Aortic smooth muscle cell (primary cell): ENCODE data around the gene ERFE. TPM values are rescaled to one million over a fixed set of nuclear protein-coding genes. Genes with fewer than 3 reads are reported as not detected.

ENCODE experiments used
- total RNA-seq: library from RNA; depleted of rRNA; stranded (reverse); fragments of >200 nt; gene quantifications from 2 replicates; pipeline ENCODE4 v1.2.3, GENCODE V29; 2014

The ERFE gene, protein sequence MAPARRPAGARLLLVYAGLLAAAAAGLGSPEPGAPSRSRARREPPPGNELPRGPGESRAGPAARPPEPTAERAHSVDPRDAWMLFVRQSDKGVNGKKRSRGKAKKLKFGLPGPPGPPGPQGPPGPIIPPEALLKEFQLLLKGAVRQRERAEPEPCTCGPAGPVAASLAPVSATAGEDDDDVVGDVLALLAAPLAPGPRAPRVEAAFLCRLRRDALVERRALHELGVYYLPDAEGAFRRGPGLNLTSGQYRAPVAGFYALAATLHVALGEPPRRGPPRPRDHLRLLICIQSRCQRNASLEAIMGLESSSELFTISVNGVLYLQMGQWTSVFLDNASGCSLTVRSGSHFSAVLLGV
- total RNA-seq = 0.92 and 0.99 TPM in 2 replicates

DNA sequence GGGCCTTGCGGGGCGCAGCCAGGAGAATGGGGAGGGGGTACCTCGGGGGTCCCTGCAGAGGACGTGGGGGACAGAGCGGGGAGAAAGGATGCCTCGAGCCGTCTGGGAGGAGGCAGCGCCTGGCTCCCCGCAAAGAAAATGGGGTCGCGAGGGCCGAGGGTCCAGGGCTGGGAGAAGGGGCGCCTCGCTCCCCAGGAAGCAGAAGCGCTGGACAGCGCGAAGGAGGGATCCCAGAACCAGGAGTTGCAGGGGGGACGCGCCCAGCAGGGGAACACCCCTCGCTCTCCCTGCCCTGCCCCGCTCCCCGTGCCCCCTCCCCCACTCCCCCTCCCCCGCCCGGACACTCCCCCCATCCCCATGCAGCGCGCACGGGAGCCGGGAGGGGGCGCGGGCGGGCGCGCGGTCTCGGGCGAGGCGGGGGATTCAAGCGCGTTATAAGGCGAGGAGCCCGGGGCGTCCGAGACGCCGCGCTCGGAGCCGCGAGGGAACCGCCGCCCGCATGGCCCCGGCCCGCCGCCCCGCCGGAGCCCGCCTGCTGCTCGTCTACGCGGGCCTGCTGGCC, at the start of gene ERFE:
ERFE (plus strand) TSS at position 462 of the 562 bp plus-strand sequence; CDS start at position 500, 38 bp downstream.

DNA sequence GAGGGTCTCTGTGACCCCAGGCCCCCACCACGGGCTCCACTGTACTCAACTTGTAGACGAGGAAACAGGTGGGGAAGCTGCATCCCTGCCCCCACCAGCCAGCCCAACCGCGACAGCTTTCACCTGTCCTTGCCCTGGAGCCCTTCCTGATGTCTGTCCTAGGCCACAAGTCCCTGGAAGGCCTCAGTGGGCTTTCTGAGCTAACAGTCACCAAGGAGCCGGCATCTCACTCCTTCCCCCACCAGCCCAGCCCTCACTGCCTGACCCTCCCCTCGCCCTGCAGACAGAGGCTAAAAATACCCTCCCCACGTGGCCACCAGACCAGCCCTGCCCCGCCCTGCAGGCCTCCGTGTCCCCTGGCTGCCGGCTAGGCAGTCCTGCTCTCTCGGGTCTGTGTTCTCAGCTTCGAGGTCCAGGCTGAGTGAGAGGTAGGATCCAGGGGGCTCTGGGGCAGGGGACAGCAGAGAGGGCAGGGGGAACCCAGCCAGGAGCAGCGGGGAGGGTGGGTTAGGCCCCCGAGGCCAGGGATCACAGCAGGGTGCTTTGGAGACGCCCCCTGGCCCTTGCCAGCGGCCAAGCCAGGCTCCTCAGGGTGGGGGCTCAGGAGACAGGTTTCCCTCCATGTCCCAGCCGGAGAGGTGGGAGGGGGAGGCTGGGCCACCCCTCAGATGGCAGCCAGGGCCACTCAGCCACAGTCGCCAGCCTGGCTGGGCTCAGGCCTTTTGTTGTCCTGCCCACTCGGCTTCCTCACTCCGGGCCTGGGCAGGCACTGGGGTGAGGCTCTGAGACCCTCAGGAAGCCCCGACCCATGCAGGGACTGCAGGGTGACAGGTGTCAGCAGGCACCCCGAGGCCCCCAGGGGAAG, 20.2 kb upstream of the ERFE start, which contains the start of gene KLHL30:
KLHL30 (plus strand) TSS at position 338 of the 865 bp plus-strand sequence. CDS start 2,087 bp downstream, outside the sequence.

DNA sequence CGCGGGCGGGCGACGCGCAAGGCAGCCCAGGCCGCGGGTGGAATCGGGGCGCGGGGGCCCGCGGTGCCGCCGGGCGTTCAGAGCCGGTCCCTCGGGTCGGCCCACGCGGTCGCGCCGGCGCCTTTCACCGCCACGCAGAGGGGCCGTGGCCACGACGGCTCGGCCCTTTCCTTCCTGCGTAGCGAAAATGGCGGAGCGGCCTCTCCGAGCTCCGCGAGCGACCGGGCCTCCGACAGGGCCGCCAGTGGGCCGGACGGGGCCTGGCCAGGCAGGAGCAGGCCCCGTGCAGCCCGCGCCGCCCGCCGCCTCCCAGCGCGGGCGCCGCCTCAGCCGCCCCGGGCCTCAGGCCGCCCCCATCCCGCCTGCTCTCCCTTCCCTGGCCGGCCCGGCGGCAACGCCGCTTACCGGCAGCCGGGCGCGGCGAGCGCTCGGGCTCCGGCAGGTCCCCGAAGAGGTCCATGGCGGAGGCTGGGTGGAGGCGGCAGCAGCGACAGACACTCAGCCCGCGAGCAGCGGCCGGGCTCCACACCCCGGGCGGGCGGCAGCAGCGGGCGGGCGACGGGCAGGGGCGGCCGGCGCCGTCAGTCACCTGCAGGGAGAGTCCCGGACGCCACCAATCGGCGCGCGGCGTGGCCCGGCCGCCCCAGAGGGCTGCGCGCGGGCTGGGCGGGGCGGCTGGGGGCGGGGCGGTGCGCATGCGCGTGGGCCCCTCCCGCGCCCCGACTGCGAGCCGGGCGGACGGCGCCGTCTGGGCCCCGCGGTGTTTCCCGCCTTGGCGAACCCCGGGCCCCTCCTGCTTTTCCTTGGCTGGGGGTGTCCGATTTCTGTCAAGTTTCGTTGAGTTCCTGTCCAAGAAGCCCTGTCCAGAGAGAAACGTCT, 44.6 kb downstream of the ERFE start, which contains the start of gene ILKAP:
ILKAP (minus strand) TSS at position 602 of the 879 bp plus-strand sequence; CDS start at position 460, 142 bp downstream.

Other genes with a start within 250 kb of the ERFE start
- gene UBE2F, start 192.0 kb upstream of the ERFE start, total RNA-seq = 34.6 and 44.5 TPM in 2 replicates
- gene SCLY, start 98.0 kb upstream of the ERFE start, total RNA-seq = 10.6 and 11.0 TPM in 2 replicates
- gene ESPNL, start 58.6 kb upstream of the ERFE start, total RNA-seq = 0.06 and 0.40 TPM in 2 replicates
- 1.6 and 6.3 TPM in 2 replicates for gene KLHL30, start 20.3 kb upstream of the ERFE start, total RNA-seq
- 20.3 and 24.1 TPM in 2 replicates for gene ILKAP, start 44.7 kb downstream of the ERFE start, total RNA-seq
- gene HES6, start 81.1 kb downstream of the ERFE start, total RNA-seq = 1.7 and 1.8 TPM in 2 replicates
- 4.1 and 5.0 TPM in 2 replicates for gene PER2, start 129.6 kb downstream of the ERFE start, total RNA-seq
- 9.1 and 11.3 TPM in 2 replicates for gene TRAF3IP1, start 161.5 kb downstream of the ERFE start, total RNA-seq